Measurements from ENCODE around the gene MALRD1. TPM values are rescaled to one million over a fixed set of nuclear protein-coding genes. Genes with fewer than 3 reads are reported as not detected.

The MALRD1 gene
- total RNA-seq, 1 donor from 2014 or later: 0.11 TPM

DNA sequence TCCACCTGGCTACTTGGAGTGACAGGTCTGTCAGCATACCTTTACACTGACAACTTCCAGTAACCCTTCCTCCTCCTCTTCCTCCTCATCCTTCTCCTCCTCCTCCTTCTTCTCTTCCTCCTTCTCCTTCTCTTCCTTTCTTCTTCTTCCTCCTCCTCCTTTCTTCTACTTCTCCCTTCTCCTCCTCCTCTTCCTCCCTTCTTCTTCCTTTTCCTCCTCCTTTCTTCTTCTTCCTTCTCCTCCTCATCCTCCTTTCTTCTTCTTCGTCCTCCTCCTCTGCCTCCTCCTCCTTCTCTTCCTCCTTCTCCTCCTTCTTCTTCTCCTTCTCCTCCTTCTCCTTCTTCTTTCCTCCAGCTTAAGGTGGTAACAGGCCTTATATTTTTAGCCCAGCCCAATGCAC, 658.3 kb downstream of the MALRD1 start:
- Mint-ChIP-seq H3K4me1 (peaks cover 2% of the 10 kb centered on the region), H3K27ac (no peak overlapping the region), H3K27me3 (ENCODE audit: insufficient read depth, low read depth) (no peaks in the 10 kb centered on the region), H3K4me3 (no peak overlapping the region), H3K36me3 (no peaks in the 10 kb centered on the region), H3K9me3 (peaks cover 8% of the 10 kb centered on the region)
- no peak for DNase-seq (ENCODE audit: low spot score)
- H3K27ac ChIP-seq: no peak overlapping the region
- H3K4me1 ChIP-seq: no peaks in the 10 kb centered on the region
- H3K9ac ChIP-seq: no peak overlapping the region
- H3K79me2 ChIP-seq (ENCODE audit: low read depth): no peaks in the 10 kb centered on the region
- H3K27me3 ChIP-seq: no peaks in the 10 kb centered on the region
- no peak overlapping the region for H3K4me3 ChIP-seq
- no peaks in the 10 kb centered on the region for H4K20me1 ChIP-seq (ENCODE audit: low read depth)
- H3K4me2 ChIP-seq: no peak overlapping the region
- no peak for TF ChIP-seq EZH2 (IDR thresholded peaks at IDR 0.05)
- H3K9me3 ChIP-seq (ENCODE audit: low read depth): no peaks in the 10 kb centered on the region
- no peak overlapping the region for H2AFZ ChIP-seq (replicated peaks)
- no peaks in the 10 kb centered on the region for H3F3A ChIP-seq (ENCODE audit: low read depth)
- H3K36me3 ChIP-seq: no peaks in the 10 kb centered on the region

GRCh38 chr10:19707376-19707775, 658.8 kb downstream of the MALRD1 start:
- Mint-ChIP-seq H3K36me3 (no peaks in the 10 kb centered on the region), H3K4me1 (peaks cover 2% of the 10 kb centered on the region), H3K27me3 (ENCODE audit: insufficient read depth, low read depth) (no peaks in the 10 kb centered on the region), H3K4me3 (no peak overlapping the region), H3K9me3 (peaks cover 10% of the 10 kb centered on the region), H3K27ac (no peak overlapping the region)
- H3K4me2 ChIP-seq: no peak overlapping the region
- no peak overlapping the region for H3K9ac ChIP-seq
- no peaks in the 10 kb centered on the region for H3K4me1 ChIP-seq
- no peak overlapping the region for H3K27ac ChIP-seq
- no peak overlapping the region for H3K4me3 ChIP-seq
- no peak overlapping the region for H2AFZ ChIP-seq (replicated peaks)
- no peak for DNase-seq (ENCODE audit: low spot score)
- H3K36me3 ChIP-seq: no peaks in the 10 kb centered on the region
- H3K9me3 ChIP-seq (ENCODE audit: low read depth): no peaks in the 10 kb centered on the region
- H4K20me1 ChIP-seq (ENCODE audit: low read depth): no peaks in the 10 kb centered on the region
- no peaks in the 10 kb centered on the region for H3K79me2 ChIP-seq (ENCODE audit: low read depth)
- TF ChIP-seq EZH2 (IDR thresholded peaks at IDR 0.05) (no peak), EZH2phosphoT487 (IDR thresholded peaks at IDR 0.05) (no peak), CTCF (IDR thresholded peaks at IDR 0.05) (no peak)
- no peaks in the 10 kb centered on the region for H3F3A ChIP-seq (ENCODE audit: low read depth)
- no peaks in the 10 kb centered on the region for H3K27me3 ChIP-seq

GRCh38 chr10:19708031-19708430, 659.4 kb downstream of the MALRD1 start:
- no peak overlapping the region for H3K27ac ChIP-seq
- TF ChIP-seq CTCF (IDR thresholded peaks at IDR 0.05) (no peak), EZH2phosphoT487 (IDR thresholded peaks at IDR 0.05) (no peak), EZH2 (IDR thresholded peaks at IDR 0.05) (no peak)
- no peaks in the 10 kb centered on the region for H3K27me3 ChIP-seq
- Mint-ChIP-seq H3K27ac (no peak overlapping the region), H3K36me3 (no peaks in the 10 kb centered on the region), H3K4me1 (peaks cover 2% of the 10 kb centered on the region), H3K4me3 (no peak overlapping the region), H3K9me3 (peaks cover 11% of the 10 kb centered on the region), H3K27me3 (ENCODE audit: insufficient read depth, low read depth) (no peaks in the 10 kb centered on the region)
- H3K9me3 ChIP-seq (ENCODE audit: low read depth): no peaks in the 10 kb centered on the region
- H2AFZ ChIP-seq (replicated peaks): no peak overlapping the region
- no peaks in the 10 kb centered on the region for H3K36me3 ChIP-seq
- H3K79me2 ChIP-seq (ENCODE audit: low read depth): no peaks in the 10 kb centered on the region
- no peak for DNase-seq (ENCODE audit: low spot score)
- H4K20me1 ChIP-seq (ENCODE audit: low read depth): no peaks in the 10 kb centered on the region
- H3K4me3 ChIP-seq: no peak overlapping the region
- no peak overlapping the region for H3K9ac ChIP-seq
- no peak overlapping the region for H3K4me2 ChIP-seq
- no peaks in the 10 kb centered on the region for H3K4me1 ChIP-seq
- H3F3A ChIP-seq (ENCODE audit: low read depth): no peaks in the 10 kb centered on the region

DNA sequence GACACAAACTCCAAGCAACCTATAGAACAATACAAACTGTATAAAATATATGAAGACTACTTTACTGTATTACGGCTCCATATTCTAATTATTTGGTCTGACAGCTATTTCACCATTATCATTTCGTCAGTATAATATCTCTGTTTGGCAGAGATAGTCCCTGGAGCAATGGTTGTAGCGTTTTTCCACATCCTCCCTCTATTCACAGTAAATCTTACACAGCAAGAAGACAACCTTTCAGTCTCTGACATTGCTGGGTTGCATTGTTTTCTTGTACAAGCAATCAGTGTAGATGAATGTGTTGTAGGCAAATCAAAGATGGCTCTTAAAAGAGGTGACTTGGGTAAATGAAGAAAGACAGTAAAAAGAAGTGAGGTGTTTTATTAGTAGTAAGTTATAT, 662.0 kb downstream of the MALRD1 start:
- Mint-ChIP-seq H3K27ac (no peak overlapping the region), H3K36me3 (no peaks in the 10 kb centered on the region), H3K4me3 (no peak overlapping the region), H3K4me1 (no peaks in the 10 kb centered on the region), H3K27me3 (ENCODE audit: insufficient read depth, low read depth) (no peaks in the 10 kb centered on the region), H3K9me3 (peaks cover 19% of the 10 kb centered on the region)
- Histone ChIP-seq H3K9me3 (ENCODE audit: low read depth) (no peaks in the 10 kb centered on the region), H2AFZ (replicated peaks) (no peak overlapping the region), H4K20me1 (ENCODE audit: low read depth) (no peaks in the 10 kb centered on the region), H3K79me2 (ENCODE audit: low read depth) (no peaks in the 10 kb centered on the region), H3K4me2 (no peak overlapping the region), H3K4me3 (no peak overlapping the region), H3K36me3 (no peaks in the 10 kb centered on the region), H3K27me3 (no peaks in the 10 kb centered on the region), H3K4me1 (no peaks in the 10 kb centered on the region), H3F3A (ENCODE audit: low read depth) (no peaks in the 10 kb centered on the region), H3K9ac (no peak overlapping the region), H3K27ac (no peak overlapping the region)
- TF ChIP-seq EZH2 (IDR thresholded peaks at IDR 0.05) (no peak), EZH2phosphoT487 (IDR thresholded peaks at IDR 0.05) (no peak), CTCF (IDR thresholded peaks at IDR 0.05) (no peak)
- DNase-seq (ENCODE audit: low spot score): no peak

All from neural progenitor cell (in vitro differentiated cells).